ENCODE data around the gene ANXA2R. TPM values are rescaled to one million over a fixed set of nuclear protein-coding genes. Genes with fewer than 3 reads are reported as not detected.

Gene ANXA2R
- total and polyA plus RNA-seq, 2 of the 13 experiments (the other 11 are each of a cell fraction or from before 2014, with no cell fraction given), result 0.95 to 1.3 TPM

DNA sequence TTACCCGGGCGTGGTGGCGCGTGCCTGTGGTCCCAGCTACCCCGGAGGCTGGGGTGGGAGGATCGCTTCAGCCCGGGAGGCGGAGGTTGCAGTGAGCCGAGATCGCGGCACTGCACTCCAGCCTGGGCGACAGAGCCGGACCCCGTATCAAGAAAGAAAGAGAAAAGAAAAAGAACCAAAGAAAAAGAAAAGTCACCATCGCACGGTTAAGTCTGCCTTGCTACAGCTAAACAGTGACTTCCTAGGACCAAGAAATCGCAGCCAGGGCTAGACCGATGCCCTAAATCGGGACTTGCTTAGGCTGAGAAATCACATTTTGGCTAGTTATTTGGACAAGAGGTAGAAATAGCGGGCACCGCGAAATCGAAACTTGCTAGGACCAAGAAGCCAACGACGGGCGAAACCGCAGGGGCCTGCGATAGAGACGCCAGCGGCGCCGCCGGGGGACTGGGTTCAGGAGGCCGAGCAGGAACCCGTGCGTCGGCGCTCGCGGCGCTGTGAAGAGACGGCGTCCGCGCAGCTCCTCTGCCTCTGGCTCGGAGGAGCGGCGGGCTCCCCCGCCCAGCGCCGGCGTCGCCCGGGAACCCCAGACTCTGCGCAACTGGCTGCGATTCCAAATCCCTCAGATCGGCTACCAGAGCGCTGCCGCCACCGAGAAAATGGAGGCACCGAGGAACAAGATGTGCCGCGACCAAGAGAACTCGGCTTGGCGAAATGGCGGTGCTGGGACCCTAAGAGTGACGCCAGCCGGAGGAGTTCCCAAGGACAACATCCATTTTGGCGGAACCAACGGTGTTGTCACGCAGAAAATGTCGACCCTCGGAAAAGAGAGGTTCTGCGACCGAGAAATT lies 26.1 kb upstream of the ANXA2R start (continued):
- TF ChIP-seq, protein P1, sequence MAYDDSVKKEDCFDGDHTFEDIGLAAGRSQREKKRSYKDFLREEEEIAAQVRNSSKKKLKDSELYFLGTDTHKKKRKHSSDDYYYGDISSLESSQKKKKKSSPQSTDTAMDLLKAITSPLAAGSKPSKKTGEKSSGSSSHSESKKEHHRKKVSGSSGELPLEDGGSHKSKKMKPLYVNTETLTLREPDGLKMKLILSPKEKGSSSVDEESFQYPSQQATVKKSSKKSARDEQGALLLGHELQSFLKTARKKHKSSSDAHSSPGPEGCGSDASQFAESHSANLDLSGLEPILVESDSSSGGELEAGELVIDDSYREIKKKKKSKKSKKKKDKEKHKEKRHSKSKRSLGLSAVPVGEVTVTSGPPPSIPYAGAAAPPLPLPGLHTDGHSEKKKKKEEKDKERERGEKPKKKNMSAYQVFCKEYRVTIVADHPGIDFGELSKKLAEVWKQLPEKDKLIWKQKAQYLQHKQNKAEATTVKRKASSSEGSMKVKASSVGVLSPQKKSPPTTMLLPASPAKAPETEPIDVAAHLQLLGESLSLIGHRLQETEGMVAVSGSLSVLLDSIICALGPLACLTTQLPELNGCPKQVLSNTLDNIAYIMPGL (CRISPR knock-in tag; IDR thresholded peaks at IDR 0.05; ENCODE audit: borderline replicate concordance in 1 of 2, low read depth in 1 of 2), result peak in 1 of 2 experiments; percentile 66; a peak in 2 of 4 replicates
- TF ChIP-seq RBM39 (IDR thresholded peaks at IDR 0.05; ENCODE audit: low read depth, low read length, poor library complexity, severe bottlenecking), result peak; percentile 78
- TF ChIP-seq, protein P2, sequence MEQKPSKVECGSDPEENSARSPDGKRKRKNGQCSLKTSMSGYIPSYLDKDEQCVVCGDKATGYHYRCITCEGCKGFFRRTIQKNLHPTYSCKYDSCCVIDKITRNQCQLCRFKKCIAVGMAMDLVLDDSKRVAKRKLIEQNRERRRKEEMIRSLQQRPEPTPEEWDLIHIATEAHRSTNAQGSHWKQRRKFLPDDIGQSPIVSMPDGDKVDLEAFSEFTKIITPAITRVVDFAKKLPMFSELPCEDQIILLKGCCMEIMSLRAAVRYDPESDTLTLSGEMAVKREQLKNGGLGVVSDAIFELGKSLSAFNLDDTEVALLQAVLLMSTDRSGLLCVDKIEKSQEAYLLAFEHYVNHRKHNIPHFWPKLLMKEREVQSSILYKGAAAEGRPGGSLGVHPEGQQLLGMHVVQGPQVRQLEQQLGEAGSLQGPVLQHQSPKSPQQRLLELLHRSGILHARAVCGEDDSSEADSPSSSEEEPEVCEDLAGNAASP (CRISPR knock-in tag; IDR thresholded peaks at IDR 0.05; ENCODE audit: borderline replicate concordance), result peak; percentile 16; the same call in 1 of the 2 replicates
- TF ChIP-seq MXI1 (IDR thresholded peaks at IDR 0.05; ENCODE audit: borderline replicate concordance, low read depth, low read length), result peak; percentile 28; the same call in 1 of the 3 replicates
- TF ChIP-seq, protein P3, sequence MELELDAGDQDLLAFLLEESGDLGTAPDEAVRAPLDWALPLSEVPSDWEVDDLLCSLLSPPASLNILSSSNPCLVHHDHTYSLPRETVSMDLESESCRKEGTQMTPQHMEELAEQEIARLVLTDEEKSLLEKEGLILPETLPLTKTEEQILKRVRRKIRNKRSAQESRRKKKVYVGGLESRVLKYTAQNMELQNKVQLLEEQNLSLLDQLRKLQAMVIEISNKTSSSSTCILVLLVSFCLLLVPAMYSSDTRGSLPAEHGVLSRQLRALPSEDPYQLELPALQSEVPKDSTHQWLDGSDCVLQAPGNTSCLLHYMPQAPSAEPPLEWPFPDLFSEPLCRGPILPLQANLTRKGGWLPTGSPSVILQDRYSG (CRISPR knock-in tag; IDR thresholded peaks at IDR 0.05), result no peak
- TF ChIP-seq ZNF564 (CRISPR knock-in tag; IDR thresholded peaks at IDR 0.05), result 0 out of 2 replicates have a peak, but pooled peaks have one; percentile 32
- TF ChIP-seq, protein P4, sequence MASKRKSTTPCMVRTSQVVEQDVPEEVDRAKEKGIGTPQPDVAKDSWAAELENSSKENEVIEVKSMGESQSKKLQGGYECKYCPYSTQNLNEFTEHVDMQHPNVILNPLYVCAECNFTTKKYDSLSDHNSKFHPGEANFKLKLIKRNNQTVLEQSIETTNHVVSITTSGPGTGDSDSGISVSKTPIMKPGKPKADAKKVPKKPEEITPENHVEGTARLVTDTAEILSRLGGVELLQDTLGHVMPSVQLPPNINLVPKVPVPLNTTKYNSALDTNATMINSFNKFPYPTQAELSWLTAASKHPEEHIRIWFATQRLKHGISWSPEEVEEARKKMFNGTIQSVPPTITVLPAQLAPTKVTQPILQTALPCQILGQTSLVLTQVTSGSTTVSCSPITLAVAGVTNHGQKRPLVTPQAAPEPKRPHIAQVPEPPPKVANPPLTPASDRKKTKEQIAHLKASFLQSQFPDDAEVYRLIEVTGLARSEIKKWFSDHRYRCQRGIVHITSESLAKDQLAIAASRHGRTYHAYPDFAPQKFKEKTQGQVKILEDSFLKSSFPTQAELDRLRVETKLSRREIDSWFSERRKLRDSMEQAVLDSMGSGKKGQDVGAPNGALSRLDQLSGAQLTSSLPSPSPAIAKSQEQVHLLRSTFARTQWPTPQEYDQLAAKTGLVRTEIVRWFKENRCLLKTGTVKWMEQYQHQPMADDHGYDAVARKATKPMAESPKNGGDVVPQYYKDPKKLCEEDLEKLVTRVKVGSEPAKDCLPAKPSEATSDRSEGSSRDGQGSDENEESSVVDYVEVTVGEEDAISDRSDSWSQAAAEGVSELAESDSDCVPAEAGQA (IDR thresholded peaks at IDR 0.05; ENCODE audit: low read depth), result peak; percentile 36; the same call in 1 of the 2 replicates
- TF ChIP-seq, protein P4 (CRISPR knock-in tag; IDR thresholded peaks at IDR 0.05; ENCODE audit: borderline replicate concordance), result 0 out of 2 replicates have a peak, but pooled peaks have one; percentile 59
- TF ChIP-seq, protein P5, sequence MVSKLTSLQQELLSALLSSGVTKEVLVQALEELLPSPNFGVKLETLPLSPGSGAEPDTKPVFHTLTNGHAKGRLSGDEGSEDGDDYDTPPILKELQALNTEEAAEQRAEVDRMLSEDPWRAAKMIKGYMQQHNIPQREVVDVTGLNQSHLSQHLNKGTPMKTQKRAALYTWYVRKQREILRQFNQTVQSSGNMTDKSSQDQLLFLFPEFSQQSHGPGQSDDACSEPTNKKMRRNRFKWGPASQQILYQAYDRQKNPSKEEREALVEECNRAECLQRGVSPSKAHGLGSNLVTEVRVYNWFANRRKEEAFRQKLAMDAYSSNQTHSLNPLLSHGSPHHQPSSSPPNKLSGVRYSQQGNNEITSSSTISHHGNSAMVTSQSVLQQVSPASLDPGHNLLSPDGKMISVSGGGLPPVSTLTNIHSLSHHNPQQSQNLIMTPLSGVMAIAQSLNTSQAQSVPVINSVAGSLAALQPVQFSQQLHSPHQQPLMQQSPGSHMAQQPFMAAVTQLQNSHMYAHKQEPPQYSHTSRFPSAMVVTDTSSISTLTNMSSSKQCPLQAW (CRISPR knock-in tag; IDR thresholded peaks at IDR 0.05), result no peak
- peak; percentile 81; the same call in 1 of the 2 replicates for TF ChIP-seq TAF1 (CRISPR knock-in tag; IDR thresholded peaks at IDR 0.05)
- TF ChIP-seq PHF8 (CRISPR knock-in tag; IDR thresholded peaks at IDR 0.05), result peak; percentile 73
- TF ChIP-seq DMAP1 (CRISPR knock-in tag; IDR thresholded peaks at IDR 0.05), result peak; percentile 39; the same call in 1 of the 2 replicates
- no peak for TF ChIP-seq KDM2A (CRISPR knock-in tag; IDR thresholded peaks at IDR 0.05; ENCODE audit: borderline replicate concordance, low read depth)
